ENCODE measurements around the gene CRYBB2.
"Not testable (repeated sequence)": the region's sequence is repeated elsewhere in the genome, so short reads cannot be mapped to it uniquely, and the experiment has no call there.

CRYBB2 gene

DNA sequence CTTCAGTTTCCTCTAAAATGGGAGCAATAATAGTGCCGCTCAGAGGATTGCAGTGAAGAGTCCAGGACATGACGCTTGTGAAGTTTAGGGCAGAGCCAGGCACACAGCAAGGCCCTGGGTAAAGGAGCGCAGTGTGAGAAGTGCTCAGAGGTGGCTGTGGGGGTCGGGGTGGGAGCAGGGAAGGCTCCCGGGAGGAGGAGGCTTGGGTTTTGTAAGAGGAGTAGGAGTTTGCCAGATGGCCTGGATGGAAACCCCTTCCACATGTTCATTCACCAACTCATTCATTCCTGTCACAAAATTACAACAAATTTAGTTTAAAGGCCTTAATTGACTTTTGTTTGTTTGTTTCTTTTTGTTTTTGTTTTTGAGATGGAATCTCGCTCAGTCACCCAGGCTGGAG lies 17.0 kb downstream of the CRYBB2 start:
- no peak for DNase-seq

DNA sequence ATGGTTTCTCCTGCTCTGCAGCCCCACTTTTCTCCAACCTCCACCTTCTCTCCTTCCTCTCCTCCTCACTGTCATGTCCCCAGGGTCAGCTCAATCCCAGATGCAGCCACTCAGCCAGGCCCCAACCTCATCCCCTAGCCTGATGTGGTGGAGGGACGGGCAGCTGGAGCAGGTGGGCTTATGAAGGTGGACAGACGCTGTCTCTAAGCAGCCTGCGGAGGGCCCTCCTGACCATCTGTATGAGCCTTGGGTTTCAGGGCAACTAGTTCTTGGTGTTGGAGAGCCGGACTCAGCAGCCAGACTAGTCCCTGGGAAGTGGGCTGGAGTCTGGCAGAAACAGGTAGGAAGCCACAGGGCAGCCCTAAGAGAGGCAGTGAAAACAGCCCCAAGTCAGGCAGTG lies 18.1 kb downstream of the CRYBB2 start:
- DNase-seq = no peak

DNA sequence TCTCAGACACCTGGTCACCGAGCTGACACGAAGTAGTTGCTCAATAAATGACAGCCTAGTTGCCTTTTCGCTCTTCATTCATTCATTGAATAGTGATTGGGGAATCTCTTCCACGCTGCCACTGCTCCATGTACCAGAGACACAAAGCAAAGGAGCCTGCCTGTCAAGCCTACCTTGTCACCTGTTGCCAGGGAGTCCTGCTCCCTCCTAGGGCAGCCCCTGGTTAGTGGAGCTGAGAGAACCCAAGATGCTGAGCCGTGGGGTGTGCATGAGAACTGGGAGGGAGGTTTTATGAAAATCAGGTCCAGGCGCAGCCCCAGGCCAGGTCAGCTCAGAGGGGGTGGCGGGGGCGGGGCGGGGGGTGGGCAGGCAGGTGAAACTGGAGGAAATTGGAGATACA lies 18.6 kb downstream of the CRYBB2 start:
- not testable (repeated sequence) for DNase-seq

DNA sequence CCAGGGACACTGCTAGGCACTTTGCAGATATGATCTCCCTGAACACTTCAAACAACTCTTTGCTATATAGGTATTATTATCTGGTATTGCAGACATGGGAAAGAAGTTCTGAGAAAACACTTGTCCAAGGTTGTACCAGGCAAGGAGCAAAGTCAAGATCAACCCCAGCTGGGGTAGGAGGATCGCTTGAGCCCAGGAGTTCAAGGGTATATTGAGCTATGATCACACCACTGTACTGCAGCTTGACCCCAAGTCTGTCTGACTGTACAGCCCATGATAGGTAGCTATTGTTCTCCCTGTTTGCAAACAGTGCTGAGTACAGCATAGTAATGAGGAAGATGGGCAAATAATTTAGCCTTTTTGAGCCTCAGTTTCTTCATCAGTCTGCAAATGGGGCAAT lies 35.7 kb downstream of the CRYBB2 start:
- not testable (repeated sequence) for DNase-seq

DNA sequence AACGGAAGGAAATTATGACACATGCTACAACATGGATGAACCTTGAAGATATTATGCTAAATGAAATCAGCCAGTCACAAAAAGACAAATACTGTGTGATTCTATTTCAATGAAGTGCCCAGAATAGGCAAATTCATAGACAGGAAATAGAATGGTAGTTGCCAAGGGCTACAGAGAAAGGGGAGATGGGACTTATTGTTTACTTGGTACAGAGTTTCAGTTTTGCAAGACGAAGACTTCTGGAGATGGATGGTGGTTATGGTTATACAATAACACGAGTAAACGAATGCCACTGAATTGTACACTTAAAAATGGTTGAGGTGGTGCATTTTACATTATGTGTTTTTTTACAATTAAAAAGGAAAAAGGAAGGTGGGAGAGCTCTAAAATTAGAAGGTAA lies 48.1 kb downstream of the CRYBB2 start:
- not testable (repeated sequence) for DNase-seq

DNA sequence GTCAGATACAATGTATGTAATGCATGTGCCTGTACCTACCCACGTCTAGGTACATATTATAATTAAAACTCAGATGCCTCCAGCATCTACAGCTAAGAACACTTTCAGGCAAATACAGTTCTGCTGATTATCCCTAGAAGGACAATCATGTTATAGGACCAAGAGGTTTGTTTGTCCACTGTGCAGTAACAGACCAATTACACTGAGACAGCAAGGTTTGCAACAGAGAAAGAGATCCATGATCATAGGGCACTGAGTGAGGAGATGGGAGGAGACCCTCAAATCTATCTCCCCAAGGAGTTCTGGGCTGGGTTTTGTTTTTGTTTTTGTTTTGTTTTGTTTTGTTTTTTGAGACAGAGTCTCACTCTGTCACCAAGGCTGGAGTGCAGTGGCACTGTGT lies 49.5 kb downstream of the CRYBB2 start:
- not testable (repeated sequence) for DNase-seq

DNA sequence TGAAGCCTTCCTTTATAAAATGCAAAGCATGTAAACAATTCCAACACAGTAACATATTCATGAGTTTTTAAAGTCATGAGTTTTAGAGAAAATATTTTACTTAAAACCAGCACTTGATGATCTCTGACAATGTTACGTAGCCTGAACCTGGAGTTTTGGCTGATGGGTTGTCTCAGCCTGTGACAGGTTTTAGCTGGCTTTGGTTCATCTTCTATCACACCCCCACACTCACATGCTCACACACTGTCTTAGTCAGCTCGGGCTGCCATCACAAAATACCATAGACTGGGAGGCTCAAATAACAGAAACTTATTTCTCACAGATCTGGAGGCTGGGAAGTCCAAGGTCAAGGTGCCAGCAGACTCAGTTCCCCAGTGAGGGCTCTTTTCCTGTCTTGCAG lies 50.6 kb downstream of the CRYBB2 start:
- not testable (repeated sequence) for DNase-seq

DNA sequence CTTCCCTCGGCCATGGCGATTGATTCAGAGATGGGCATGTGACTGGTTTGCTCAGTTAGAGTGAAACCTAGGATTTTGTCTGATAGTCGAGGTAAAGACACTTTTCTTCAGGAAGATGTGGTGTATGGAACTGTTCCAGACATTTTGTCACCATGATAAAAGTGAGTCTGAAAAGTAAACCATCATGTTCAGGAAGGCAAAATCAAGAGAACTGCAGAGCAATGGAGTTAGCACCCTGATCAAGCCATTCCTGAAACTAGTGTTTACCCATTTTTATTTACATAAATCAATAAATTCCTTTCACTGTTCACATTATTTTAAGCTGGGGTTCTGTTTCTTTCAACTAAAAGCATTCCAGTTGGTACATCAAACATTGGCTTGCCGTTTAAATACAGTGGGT lies 53.8 kb downstream of the CRYBB2 start:
- DNase-seq = not testable (repeated sequence)

DNA sequence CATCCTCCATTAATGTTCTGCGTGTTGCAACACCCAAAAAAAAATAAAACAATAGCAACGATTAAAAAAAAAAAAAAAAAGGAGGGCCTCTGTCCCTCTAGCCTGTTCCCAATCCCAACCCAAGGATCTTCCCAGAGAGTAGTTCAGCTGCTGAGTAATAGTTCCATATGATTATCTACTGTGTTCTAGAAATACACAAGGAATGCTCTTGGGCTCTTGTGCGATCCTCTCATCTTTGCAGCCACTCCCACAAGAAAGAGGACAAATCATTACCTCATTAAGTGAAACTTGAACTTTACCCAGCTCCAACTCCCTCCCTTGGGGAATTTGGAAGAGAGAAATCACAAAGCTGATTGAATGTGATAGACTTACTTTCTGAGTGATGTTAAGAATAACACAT lies 54.5 kb downstream of the CRYBB2 start:
- DNase-seq = not testable (repeated sequence)

DNA sequence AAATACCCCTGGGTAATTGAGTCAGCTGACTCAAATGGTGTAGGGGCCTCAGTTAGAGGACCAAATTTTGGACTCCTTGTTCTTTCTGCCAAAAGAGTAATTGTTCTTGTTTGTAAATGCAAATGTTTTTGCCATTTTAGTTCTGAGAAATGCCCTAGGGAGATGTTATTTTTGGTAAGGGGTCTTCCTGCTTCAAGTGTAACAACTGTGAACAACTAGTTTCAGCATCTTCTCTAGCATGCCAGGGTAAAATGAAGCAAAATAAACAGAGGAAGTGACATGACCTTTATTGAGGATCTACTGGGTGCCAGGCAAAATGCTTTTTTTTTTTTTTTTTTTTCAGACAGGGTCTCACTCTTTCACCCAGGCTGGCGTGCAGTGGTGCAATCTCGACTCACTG lies 60.7 kb downstream of the CRYBB2 start:
- DNase-seq = not testable (repeated sequence)

Measured in CD4-positive, alpha-beta T cell treated with Interferon gamma for 1 hour (primary cell).